IMR-90 (cell line): ENCODE data around the gene RAP1GAP2.

Experiments used
- CTCF ChIP-seq: conservative IDR thresholded peaks from 2 replicates; pipeline ENCODE4 v1.5.1; 2012; ENCODE audit warnings: mild to moderate bottlenecking, low read depth, low read length, improper control_type of control experiment
- MAZ ChIP-seq: IDR thresholded peaks from 2 replicates; pipeline ENCODE4 v1.6.1; 2012; ENCODE audit warnings: low read depth, mild to moderate bottlenecking, low read length, improper control_type of control experiment, moderate library complexity, borderline replicate concordance
- MXI1 ChIP-seq: IDR thresholded peaks from 2 replicates; pipeline ENCODE4 v1.6.1; 2012; ENCODE audit warnings: low read depth, mild to moderate bottlenecking, low read length, moderate library complexity, borderline replicate concordance
- NFE2L2 ChIP-seq: fragments of 150-350 bp; IDR thresholded peaks from 2 replicates; pipeline ENCODE4 v1.6.1; 2016; ENCODE audit warnings: low read depth, mild to moderate bottlenecking, low read length
- POLR2A ChIP-seq: IDR thresholded peaks from 2 replicates; pipeline ENCODE4 v1.6.1; 2012; ENCODE audit warnings: mild to moderate bottlenecking, low read depth, low read length
- RCOR1 ChIP-seq: IDR thresholded peaks from 2 replicates; pipeline ENCODE4 v1.6.1; 2012; ENCODE audit warnings: mild to moderate bottlenecking, low read length, improper control_type of control experiment; ENCODE audit not compliant: insufficient replicate concordance
- SMC3 ChIP-seq: fragments of 150-350 bp; IDR thresholded peaks from 2 replicates; pipeline ENCODE4 v1.6.1; 2016; ENCODE audit warnings: low read depth, mild to moderate bottlenecking, antibody characterized with exemption, low read length, moderate library complexity
- TF ChIP-seq, protein P1 (sequence below): fragments of 150-350 bp; IDR thresholded peaks from 2 replicates; pipeline ENCODE4 v1.6.1; 2016; ENCODE audit warnings: low read depth, mild to moderate bottlenecking, low read length, moderate library complexity, borderline replicate concordance

DNA sequence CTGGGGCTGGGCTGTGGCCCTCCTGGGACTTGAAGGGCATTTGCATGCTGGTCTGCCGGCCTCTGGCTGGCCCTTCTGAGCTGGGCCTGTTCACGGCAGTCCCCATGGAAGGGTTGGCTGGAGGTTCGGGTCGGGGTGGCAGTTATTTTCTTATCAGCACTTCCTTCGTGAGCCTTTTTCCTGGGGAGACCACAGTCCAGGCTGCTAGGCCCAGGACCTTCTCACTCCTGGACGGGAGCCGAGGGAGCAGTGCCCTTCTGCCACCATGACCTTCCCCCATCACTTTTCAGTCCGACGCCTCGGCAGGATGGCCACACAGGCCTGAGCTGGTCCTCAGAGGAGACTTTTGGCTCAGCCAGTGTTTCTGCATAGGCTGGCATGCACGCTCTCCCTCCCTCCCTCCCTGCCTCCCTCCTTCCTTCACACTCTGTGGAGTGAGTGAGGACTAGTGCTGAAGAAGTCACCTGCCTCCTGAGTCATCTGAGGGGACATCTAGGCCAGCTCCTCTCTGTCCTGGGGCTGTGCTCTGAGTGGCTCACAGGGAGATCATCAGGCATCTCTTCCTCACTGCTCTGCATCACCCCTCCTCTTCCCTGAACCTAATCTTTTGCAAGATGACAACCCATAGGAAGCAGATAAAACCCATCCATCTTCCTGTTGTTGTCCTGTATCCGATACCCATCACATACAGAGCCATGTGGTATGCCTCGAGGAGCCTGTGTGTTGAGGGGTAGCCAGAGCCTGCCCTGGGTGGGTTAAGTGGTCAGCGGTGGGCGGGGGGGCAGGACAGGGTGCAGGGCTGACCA, 109.7 kb downstream of the RAP1GAP2 start:
- TF ChIP-seq CTCF (no peak), RCOR1 (no peak), POLR2A (no peak), MXI1 (no peak), MAZ (no peak), NFE2L2 (no peak), SMC3 (no peak)
- TF ChIP-seq, protein P1, sequence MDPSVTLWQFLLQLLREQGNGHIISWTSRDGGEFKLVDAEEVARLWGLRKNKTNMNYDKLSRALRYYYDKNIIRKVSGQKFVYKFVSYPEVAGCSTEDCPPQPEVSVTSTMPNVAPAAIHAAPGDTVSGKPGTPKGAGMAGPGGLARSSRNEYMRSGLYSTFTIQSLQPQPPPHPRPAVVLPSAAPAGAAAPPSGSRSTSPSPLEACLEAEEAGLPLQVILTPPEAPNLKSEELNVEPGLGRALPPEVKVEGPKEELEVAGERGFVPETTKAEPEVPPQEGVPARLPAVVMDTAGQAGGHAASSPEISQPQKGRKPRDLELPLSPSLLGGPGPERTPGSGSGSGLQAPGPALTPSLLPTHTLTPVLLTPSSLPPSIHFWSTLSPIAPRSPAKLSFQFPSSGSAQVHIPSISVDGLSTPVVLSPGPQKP, result no peak
